Heart right ventricle (tissue), 16 donors: ENCODE data around the gene EPN2. TPM values are rescaled to one million over a fixed set of nuclear protein-coding genes. Genes with fewer than 3 reads are reported as not detected.
A peak's percentile ranks its signal among the peaks of the same experiment; 100 is the strongest.

Experiments
- ATAC-seq, 8 donors: fragments of 200-7000 bp; cut with Tn5 transposase; one replicate each; pipeline ENCODE4 v1.9.1; 2020; ENCODE audit warnings: mild to moderate bottlenecking in 8 of 8, moderate library complexity in 8 of 8, moderate number of reproducible peaks in 1 of 8
- DNase-seq, 2 donors: peaks; one replicate each; pipeline ENCODE4 v3.0.0-alpha.2; 2020
- H3K27ac ChIP-seq, 10 donors: fragments of 200-600 bp; sonication (generic) in 2 of 10; one replicate each; pipeline versions ENCODE4 v1.5.0 to v1.8.0; 2020 to 2022; ENCODE audit warnings: mild to moderate bottlenecking in 3 of 10
- H3K27me3 ChIP-seq, 7 donors: fragments of 200-600 bp; one replicate each; pipeline ENCODE4 v1.8.0; 2021 to 2022; ENCODE audit warnings: mild to moderate bottlenecking in 2 of 7
- H3K36me3 ChIP-seq, 9 donors: fragments of 200-600 bp; sonication (generic) in 1 of 9; one replicate each; pipeline versions ENCODE4 v1.5.0 to v1.8.0; 2020 to 2022; ENCODE audit warnings: mild to moderate bottlenecking in 2 of 9
- H3K4me1 ChIP-seq, 9 donors: fragments of 200-600 bp; sonication (generic) in 1 of 9; one replicate each; pipeline versions ENCODE4 v1.5.0 to v1.8.0; 2020 to 2022; ENCODE audit warnings: mild to moderate bottlenecking in 4 of 9
- H3K4me3 ChIP-seq, 10 donors: fragments of 200-600 bp; sonication (generic) in 2 of 10; one replicate each; pipeline versions ENCODE4 v1.5.0 to v1.8.0; 2020 to 2022; ENCODE audit warnings: mild to moderate bottlenecking in 7 of 10, moderate library complexity in 2 of 10
- H3K9me3 ChIP-seq, 11 donors: fragments of 200-600 bp in 10 of 11; sonication (generic) in 2 of 11; one replicate each; pipeline versions ENCODE4 v1.5.0 to v1.8.0; 2013 to 2022; ENCODE audit warnings: mild to moderate bottlenecking in 2 of 11, control low read depth in 1 of 11, moderate library complexity in 1 of 11
- WGBS, 2 donors: extraction: QIAGEN DNeasy Blood & Tissue Kit; methylation state at CpG; one replicate each; pipeline ENCODE4 v1.1.7; 2013; ENCODE audit warnings: inconsistent platforms in 1 of 2; 5-methylcytosine and 5-hydroxymethylcytosine counted together
- intact Hi-C, 10 donors: fragments of 100-400 bp; cut with DNase I; formaldehyde crosslinking; loops; one replicate each; pipeline versions ENCODE4 v1.11.1 to v1.14.2; 2022
- polyA plus RNA-seq, 2 donors: library from polyadenylated mRNA; stranded (reverse); fragments of 200-250 nt; gene quantifications; one replicate each; pipeline ENCODE4 v1.2.3, GENCODE V29; 2013
- total RNA-seq, 10 donors: library from RNA; stranded (reverse); fragmentation: NEBNext Ultra II Directional in 3 of 10; extraction: Animal tissue kit (Norgen Biotek cat#: 25700) in 3 of 10; gene quantifications; one replicate each; pipeline versions ENCODE4 v1.2.1 to v1.2.4, GENCODE V29; 2021 to 2023
- TF ChIP-seq, protein P1 (sequence below), 9 donors: fragments of 200-600 bp; sonication (generic) in 2 of 9; IDR thresholded peaks; one replicate each; pipeline versions ENCODE4 v1.5.0 to v1.8.0; 2021 to 2022; ENCODE audit warnings: antibody characterized with exemption in 9 of 9, mild to moderate bottlenecking in 5 of 9, moderate library complexity in 1 of 9
- donor health status: Arrhythmogenic right ventricular cardiomyopathy.
- donor health status: ischemic (EF 13 %, LVEDD 7.1; RV severe dilation, severe dysfunction).
- donor health status: healthy with polysubstance abuse.
- donor health status: DM: no; HTN: yes; CAD: no.
- donor health status: DM: no; HTN: no; CAD: no.
- donor health status: ischemic (EF 25% LVEDD 6.9; RV normal size, moderate dysfunction).
- donor health status: ischemic (EF 25% LVEDD 5.7; RV mildly dilated, moderate dysfunction).
- donor health status: healthy.
- donor health status: DM: yes; HTN: yes; CAD: no.
- donor health status: Ischemic cardiomyopathy.
- donor health status: ischemic (EF 35%, LVEDD 5.7; RV mildly dilated, moderate dysfunction).
- donor health status: nonischemic (EF 11% LVEDD 7.7; RV severe dilation, severe dysfunction).
- donor health status: DM: yes; HTN: yes; CAD: no.
- donor health status: PGD.
- donor health status: ischemic (EF 29% LVEDD 5.4; RV normal size, mild dysfunction).
- donor health status: nonischemic (EF 23%, LVEDD 6.1; RV moderate dilation, normal function).

The EPN2 gene
- total and polyA plus RNA-seq, 12 donors: 20.0 to 83.1 (median 54.9) TPM

DNA sequence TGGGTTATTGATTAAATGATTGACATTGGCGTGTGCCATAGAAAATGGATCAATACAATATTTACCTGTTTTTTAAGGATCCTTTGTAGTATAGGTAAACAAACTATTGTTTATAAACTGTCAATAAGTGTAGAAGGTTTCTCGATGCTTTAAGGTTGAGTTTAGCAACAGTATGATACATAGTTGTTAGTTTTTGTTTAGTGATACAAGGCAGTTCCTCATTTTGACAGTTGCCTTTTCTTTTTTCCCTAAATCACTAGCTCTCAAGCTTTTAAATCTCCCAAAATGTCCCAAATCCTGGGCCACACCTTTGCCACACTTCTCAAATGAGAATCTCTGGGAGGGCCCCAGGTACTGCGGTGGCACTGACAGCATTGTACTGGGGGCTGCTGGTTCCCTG, 57.3 kb downstream of the EPN2 start:
- H3K4me1 ChIP-seq: peaks cover 12 to 72% (median 62%) of the 10 kb centered on the region in 9 donors

DNA sequence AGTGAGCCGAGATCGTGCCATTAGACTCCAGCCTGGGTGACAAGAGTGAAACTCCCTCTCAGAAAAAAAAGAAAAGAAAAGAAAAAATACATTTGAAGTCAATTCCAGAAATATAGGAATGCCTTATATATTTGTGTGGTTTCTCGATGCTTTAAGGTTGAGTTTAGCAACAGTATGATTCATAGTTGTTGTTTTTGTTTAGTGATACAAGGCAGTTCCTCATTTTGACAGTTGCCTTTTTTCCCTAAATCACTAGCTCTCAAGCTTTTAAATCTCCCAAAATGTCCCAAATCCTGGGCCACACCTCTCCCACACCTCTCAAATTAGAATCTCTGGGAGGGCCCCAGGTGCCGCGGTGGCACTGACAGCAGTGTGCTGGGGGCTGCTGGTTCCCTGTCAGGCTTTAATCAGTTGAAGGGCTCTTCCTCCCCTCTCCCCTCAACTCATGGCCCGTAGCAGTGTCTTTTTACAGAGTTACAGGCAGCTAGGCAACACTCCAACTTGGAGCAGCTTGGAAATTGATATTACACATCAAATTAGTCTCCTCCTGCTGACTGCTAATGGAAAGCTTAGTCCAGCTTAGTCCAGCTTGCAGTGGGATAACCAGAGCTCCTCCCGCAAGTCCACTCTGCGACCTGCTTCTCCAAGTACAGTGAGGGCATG, 58.4 kb downstream of the EPN2 start:
- TF ChIP-seq, protein P1, sequence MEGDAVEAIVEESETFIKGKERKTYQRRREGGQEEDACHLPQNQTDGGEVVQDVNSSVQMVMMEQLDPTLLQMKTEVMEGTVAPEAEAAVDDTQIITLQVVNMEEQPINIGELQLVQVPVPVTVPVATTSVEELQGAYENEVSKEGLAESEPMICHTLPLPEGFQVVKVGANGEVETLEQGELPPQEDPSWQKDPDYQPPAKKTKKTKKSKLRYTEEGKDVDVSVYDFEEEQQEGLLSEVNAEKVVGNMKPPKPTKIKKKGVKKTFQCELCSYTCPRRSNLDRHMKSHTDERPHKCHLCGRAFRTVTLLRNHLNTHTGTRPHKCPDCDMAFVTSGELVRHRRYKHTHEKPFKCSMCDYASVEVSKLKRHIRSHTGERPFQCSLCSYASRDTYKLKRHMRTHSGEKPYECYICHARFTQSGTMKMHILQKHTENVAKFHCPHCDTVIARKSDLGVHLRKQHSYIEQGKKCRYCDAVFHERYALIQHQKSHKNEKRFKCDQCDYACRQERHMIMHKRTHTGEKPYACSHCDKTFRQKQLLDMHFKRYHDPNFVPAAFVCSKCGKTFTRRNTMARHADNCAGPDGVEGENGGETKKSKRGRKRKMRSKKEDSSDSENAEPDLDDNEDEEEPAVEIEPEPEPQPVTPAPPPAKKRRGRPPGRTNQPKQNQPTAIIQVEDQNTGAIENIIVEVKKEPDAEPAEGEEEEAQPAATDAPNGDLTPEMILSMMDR (IDR thresholded peaks at IDR 0.05): no peak
- ATAC-seq (peak in 1 of 8 donors; percentile 20), DNase-seq (no peak)
- peaks cover 0 to 7% (median 0%) of the 10 kb centered on the region in 9 donors for H3K36me3 ChIP-seq
- H3K4me3 ChIP-seq: no peak overlapping the region
- H3K9me3 ChIP-seq: no peaks in the 10 kb centered on the region
- peak overlapping the region in 1 of 10 donors; percentile 20 for H3K27ac ChIP-seq
- H3K27me3 ChIP-seq: peaks cover 0 to 40% (median 0%) of the 10 kb centered on the region in 7 donors
- intact Hi-C loops: loop anchor here in 1 of 10 donors (2.0 kb wide), 1 partner anchor 15 kb away; no protein-coding TSS in a partner anchor
- 68 to 73% methylated on average over 8 of the region's 8 CpGs for WGBS, 2 donors
- peaks cover 6 to 69% (median 60%) of the 10 kb centered on the region in 9 donors for H3K4me1 ChIP-seq

More for the DNA sequence above, 57.3 kb downstream of the EPN2 start:
- Histone ChIP-seq H3K36me3 (peaks cover 0 to 7% (median 0%) of the 10 kb centered on the region in 9 donors), H3K4me3 (no peak overlapping the region), H3K27ac (no peak overlapping the region), H3K27me3 (peaks cover 0 to 30% (median 0%) of the 10 kb centered on the region in 7 donors), H3K9me3 (no peaks in the 10 kb centered on the region)
- WGBS, 2 donors: 95 to 96% methylated on average over 3 of the region's 3 CpGs
- intact Hi-C loops: loop anchor here in 1 of 10 donors (2.0 kb wide), 1 partner anchor 14 kb away; no protein-coding TSS in a partner anchor
- TF ChIP-seq, protein P1 (IDR thresholded peaks at IDR 0.05): no peak
- no peak for DNase-seq
- ATAC-seq: no peak

DNA sequence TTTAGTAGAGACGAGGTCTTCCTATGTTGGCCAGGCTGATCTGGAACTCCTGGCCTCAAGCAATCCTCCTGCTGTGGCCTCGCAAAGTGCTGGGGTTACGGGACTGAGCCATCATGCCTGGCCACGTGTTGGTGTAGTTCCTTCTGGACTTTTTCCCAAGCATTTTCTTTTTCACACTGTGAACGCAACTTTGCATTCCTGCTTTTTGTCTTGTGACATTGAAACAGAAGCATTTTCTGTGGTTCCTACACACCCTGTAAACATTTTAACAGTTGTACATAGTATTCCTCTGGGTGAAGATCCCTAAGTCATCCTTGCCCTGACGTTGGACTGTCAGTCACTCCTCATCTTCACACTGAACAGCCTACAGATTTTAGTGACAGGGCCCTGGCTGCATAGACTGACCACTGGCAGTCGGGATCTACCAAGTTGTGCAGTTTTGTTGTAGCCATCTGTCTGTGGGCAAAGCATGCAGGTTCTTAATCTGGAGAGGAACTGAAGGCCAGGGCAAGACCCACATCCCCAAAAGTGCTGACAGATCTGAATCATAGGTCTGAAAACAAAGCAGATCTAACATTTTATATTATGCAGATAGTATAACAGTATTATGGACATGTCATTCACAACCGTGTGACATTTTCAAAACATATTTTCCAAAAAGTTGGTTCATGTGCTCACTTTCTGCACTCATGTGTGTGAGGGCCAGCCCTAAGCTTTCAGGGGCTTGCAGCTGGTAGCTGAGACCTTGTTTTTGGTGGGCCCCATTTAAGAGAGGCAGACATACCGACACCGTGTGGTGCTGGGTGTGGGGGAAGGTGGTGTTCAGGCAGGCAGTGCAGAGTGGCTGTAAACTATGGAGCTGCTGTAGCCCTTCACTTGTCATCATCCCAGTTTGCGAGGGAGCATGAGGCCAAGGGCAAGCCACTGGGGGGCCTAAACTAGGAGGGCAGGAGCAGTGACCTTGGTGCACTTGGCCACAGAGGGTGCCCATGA, 59.9 kb downstream of the EPN2 start:
- Histone ChIP-seq H3K36me3 (peaks cover 0 to 7% (median 0%) of the 10 kb centered on the region in 9 donors), H3K27ac (peak overlapping the region in 2 of 10 donors; percentile 3 to 18), H3K4me1 (peaks cover 10 to 69% (median 62%) of the 10 kb centered on the region in 9 donors), H3K27me3 (peaks cover 0 to 55% (median 0%) of the 10 kb centered on the region in 7 donors), H3K9me3 (no peaks in the 10 kb centered on the region), H3K4me3 (no peak overlapping the region)
- TF ChIP-seq, protein P1 (IDR thresholded peaks at IDR 0.05): no peak
- ATAC-seq (peak in 6 of 8 donors; percentile 6 to 41 (median 34)), DNase-seq (no peak)
- intact Hi-C loops: no loop called here
- WGBS, 2 donors: 74 to 75% methylated on average over 11 of the region's 11 CpGs
